Liver (tissue), 3 donors: ENCODE data around the gene P2RX5.
"Not testable (repeated sequence)": the region's sequence is repeated elsewhere in the genome, so short reads cannot be mapped to it uniquely, and the experiment has no call there.

Experiments used
- HNF4G ChIP-seq: IDR thresholded peaks from 2 replicates; pipeline ENCODE4 v1.6.1; 2016; ENCODE audit warnings: antibody characterized with exemption
- RAD21 ChIP-seq, 2 donors: IDR thresholded peaks; 2 replicates each; pipeline ENCODE4 v1.6.1; 2016; ENCODE audit warnings: antibody characterized with exemption in 2 of 2, mild to moderate bottlenecking in 2 of 2
- TAF1 ChIP-seq: conservative IDR thresholded peaks from 2 replicates; pipeline ENCODE4 v1.6.1; 2016; ENCODE audit warnings: antibody characterized with exemption, mild to moderate bottlenecking
- YY1 ChIP-seq: IDR thresholded peaks from 2 replicates; pipeline ENCODE4 v1.6.1; 2016; ENCODE audit warnings: antibody characterized with exemption, mild to moderate bottlenecking
- TF ChIP-seq, protein P1 (sequence below): fragments of 150-350 bp; IDR thresholded peaks from 2 replicates; pipeline ENCODE4 v1.5.1; 2017; ENCODE audit warnings: improper control_type of control experiment, low read depth, low read length; ENCODE audit not compliant: missing input control
- TF ChIP-seq, protein P2 (sequence below): IDR thresholded peaks from 2 replicates; pipeline ENCODE4 v1.6.1; 2016; ENCODE audit warnings: antibody characterized with exemption
- donor health status: healthy.
- donor health status: healthy.

DNA sequence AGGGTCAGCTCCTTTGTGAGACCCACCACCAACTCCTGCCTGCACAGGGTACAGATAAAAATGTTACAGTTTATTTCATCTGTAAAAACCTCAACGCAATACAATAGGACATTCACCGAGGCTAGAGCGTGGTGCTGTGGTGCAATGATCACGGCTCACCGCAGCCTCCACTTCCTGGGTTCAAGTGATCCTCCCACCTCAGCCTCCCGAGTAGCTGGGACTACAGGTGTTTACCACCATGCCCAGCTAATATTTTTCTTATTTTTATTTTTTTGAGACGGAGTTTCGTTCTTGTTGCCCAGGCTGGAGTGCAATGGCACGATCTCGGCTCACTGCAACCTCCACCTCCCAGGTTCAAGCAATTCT, 38.9 kb upstream of the P2RX5 start:
- TF ChIP-seq, protein P1, sequence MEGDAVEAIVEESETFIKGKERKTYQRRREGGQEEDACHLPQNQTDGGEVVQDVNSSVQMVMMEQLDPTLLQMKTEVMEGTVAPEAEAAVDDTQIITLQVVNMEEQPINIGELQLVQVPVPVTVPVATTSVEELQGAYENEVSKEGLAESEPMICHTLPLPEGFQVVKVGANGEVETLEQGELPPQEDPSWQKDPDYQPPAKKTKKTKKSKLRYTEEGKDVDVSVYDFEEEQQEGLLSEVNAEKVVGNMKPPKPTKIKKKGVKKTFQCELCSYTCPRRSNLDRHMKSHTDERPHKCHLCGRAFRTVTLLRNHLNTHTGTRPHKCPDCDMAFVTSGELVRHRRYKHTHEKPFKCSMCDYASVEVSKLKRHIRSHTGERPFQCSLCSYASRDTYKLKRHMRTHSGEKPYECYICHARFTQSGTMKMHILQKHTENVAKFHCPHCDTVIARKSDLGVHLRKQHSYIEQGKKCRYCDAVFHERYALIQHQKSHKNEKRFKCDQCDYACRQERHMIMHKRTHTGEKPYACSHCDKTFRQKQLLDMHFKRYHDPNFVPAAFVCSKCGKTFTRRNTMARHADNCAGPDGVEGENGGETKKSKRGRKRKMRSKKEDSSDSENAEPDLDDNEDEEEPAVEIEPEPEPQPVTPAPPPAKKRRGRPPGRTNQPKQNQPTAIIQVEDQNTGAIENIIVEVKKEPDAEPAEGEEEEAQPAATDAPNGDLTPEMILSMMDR, result not testable (repeated sequence)
- TF ChIP-seq, protein P2, sequence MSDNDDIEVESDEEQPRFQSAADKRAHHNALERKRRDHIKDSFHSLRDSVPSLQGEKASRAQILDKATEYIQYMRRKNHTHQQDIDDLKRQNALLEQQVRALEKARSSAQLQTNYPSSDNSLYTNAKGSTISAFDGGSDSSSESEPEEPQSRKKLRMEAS, result not testable (repeated sequence)
- not testable (repeated sequence) for TF ChIP-seq TAF1; YY1; RAD21 (IDR thresholded peaks at IDR 0.05); HNF4G
